ENCODE data around the gene ARSG. TPM values are rescaled to one million over a fixed set of nuclear protein-coding genes. Genes with fewer than 3 reads are reported as not detected.
A peak's percentile ranks its signal among the peaks of the same experiment; 100 is the strongest.

ARSG gene
- total and polyA plus RNA-seq, 2 of the 13 experiments (the other 11 are each of a cell fraction or from before 2014, with no cell fraction given), result 3.7 to 15.2 TPM

GRCh38 chr17:68247445-68248198 is 43.7 kb upstream of the ARSG start, which contains the start of gene AMZ2 (continued):
- no peak for TF ChIP-seq ZBTB40 (IDR thresholded peaks at IDR 0.05)
- peak; percentile 81 for TF ChIP-seq ZBTB40 (CRISPR knock-in tag; IDR thresholded peaks at IDR 0.05)
- peak; percentile 81 for TF ChIP-seq KDM3A (CRISPR knock-in tag; IDR thresholded peaks at IDR 0.05; ENCODE audit: low read depth)
- TF ChIP-seq CREB1 (IDR thresholded peaks at IDR 0.05), result peak; percentile 45
- TF ChIP-seq CREB1 (CRISPR knock-in tag; IDR thresholded peaks at IDR 0.05), result no peak
- peak; percentile 86 for TF ChIP-seq HNF1B (CRISPR knock-in tag; IDR thresholded peaks at IDR 0.05)
- no peak for TF ChIP-seq AGO1 (IDR thresholded peaks at IDR 0.05; ENCODE audit: low read depth, low read length, poor library complexity, severe bottlenecking)
- TF ChIP-seq KAT8 (CRISPR knock-in tag; IDR thresholded peaks at IDR 0.05), result peak; percentile 90
- TF ChIP-seq RARA (CRISPR knock-in tag; IDR thresholded peaks at IDR 0.05), result peak; percentile 35
- TF ChIP-seq ZSCAN21 (CRISPR knock-in tag; IDR thresholded peaks at IDR 0.05; ENCODE audit: borderline replicate concordance), result peak; percentile 80; the same call in 1 of the 2 replicates
- 0 out of 2 replicates have a peak, but pooled peaks have one; percentile 29 for TF ChIP-seq ZBTB3 (CRISPR knock-in tag; IDR thresholded peaks at IDR 0.05; ENCODE audit: borderline replicate concordance, low read depth)
- 0 out of 2 replicates have a peak, but pooled peaks have one; percentile 19 for TF ChIP-seq ARNTL (CRISPR knock-in tag; IDR thresholded peaks at IDR 0.05)
- peak; percentile 89 for TF ChIP-seq ARID4A (CRISPR knock-in tag; IDR thresholded peaks at IDR 0.05; ENCODE audit: borderline replicate concordance)
- peak; percentile 97; the same call in 1 of the 2 replicates for TF ChIP-seq KAT7 (CRISPR knock-in tag; IDR thresholded peaks at IDR 0.05; ENCODE audit: borderline replicate concordance)
